A549 treated with Mapracorat at 1 μM for 4 hours (cell line): Measurements from ENCODE around the gene PFKFB3. TPM values are rescaled to one million over a fixed set of nuclear protein-coding genes. Genes with fewer than 3 reads are reported as not detected.

Experiments
- total RNA-seq: library from RNA; stranded (reverse); fragments of 200-300 nt; extraction: Qiagen RNA extraction; gene quantifications from 5 replicates; pipeline ENCODE4 v1.2.3, GENCODE V29; 2022

Gene PFKFB3
- 121 to 155 TPM (median 140 TPM) in 5 replicates for total RNA-seq

GRCh38 chr10:6202684-6203330 is at the start of gene PFKFB3:
TSS of gene PFKFB3 (plus strand) at chr10:6202932. CDS start at chr10:6203261, 329 bp downstream.

Other genes with a start within 250 kb of the PFKFB3 start
- 2.4 to 3.7 TPM (median 2.7 TPM) in 5 replicates for gene IL15RA, start 225.4 kb upstream of the PFKFB3 start, total RNA-seq
- not detected in 5 replicates for gene IL2RA, start 140.6 kb upstream of the PFKFB3 start, total RNA-seq
- 106 to 121 TPM (median 116 TPM) in 5 replicates for gene RBM17, start 113.9 kb upstream of the PFKFB3 start, total RNA-seq